GM12874 (cell line): ENCODE results near the gene ADPRH.

Source experiments
- CTCF ChIP-seq: IDR thresholded peaks from 2 replicates; pipeline ENCODE4 v1.5.1; 2011; ENCODE audit warnings: low read depth, mild to moderate bottlenecking, control low read depth, low read length, moderate library complexity; ENCODE audit not compliant: insufficient read depth

Gene ADPRH

GRCh38 chr3:119541547-119541946, 37.7 kb upstream of the ADPRH start:
- TF ChIP-seq CTCF = no peak

GRCh38 chr3:119542168-119542767, 37.0 kb upstream of the ADPRH start:
- no peak for TF ChIP-seq CTCF

- TF ChIP-seq CTCF = no peak
Observed at GRCh38 chr3:119543147-119543546, 36.1 kb upstream of the ADPRH start.

GRCh38 chr3:119547227-119547626, 32.1 kb upstream of the ADPRH start:
- TF ChIP-seq CTCF = no peak

GRCh38 chr3:119548341-119548740, 31.0 kb upstream of the ADPRH start:
- TF ChIP-seq CTCF = no peak

GRCh38 chr3:119550192-119550910, 28.9 kb upstream of the ADPRH start:
- no peak for TF ChIP-seq CTCF

- no peak for TF ChIP-seq CTCF
Observed at GRCh38 chr3:119551598-119551997, 27.7 kb upstream of the ADPRH start.
